HEK293 (cell line): ENCODE measurements around the gene SERPINB4.

Source experiments
- CTCF ChIA-PET: fragments of 350-600 bp; formaldehyde crosslinking; extraction: SDS; loops from one replicate; lab custom pipeline; 2021; ENCODE audit warnings: antibody characterized with exemption; lab: Yijun Ruan, JAX
- POLR2A ChIA-PET: fragments of 300-600 bp; formaldehyde crosslinking; extraction: SDS; loops from one replicate; lab custom pipeline; 2020; ENCODE audit warnings: antibody characterized with exemption, inconsistent platforms; lab: Yijun Ruan, JAX
- H3K27ac ChIP-seq: fragments of 200-500 bp; sonication (Bioruptor generic); 2 replicates; pipeline ENCODE4 v1.5.1; 2014; ENCODE audit warnings: low read depth, low read length, control low read depth, inconsistent platforms; ENCODE audit errors: extremely low read depth
- H3K36me3 ChIP-seq, 2 experiments: fragments of 200-500 bp in 1 of 2; sonication (Bioruptor generic) in 1 of 2; 1 replicate in 1 of 2; 2 replicates in 1 of 2; pipeline ENCODE4 v1.5.1; 2014 to 2017; ENCODE audit warnings: inconsistent platforms in 2 of 2, low read length in 2 of 2; ENCODE audit not compliant: control insufficient read depth in 2 of 2, insufficient read depth in 1 of 2
- H3K4me1 ChIP-seq: fragments of 200-500 bp; sonication (Bioruptor generic); 2 replicates; pipeline ENCODE4 v1.5.1; 2014; ENCODE audit warnings: mild to moderate bottlenecking, low read length, inconsistent platforms; ENCODE audit not compliant: control insufficient read depth, insufficient read depth
- H3K4me3 ChIP-seq: 2 replicates; pipeline ENCODE4 v1.5.1; 2011; ENCODE audit warnings: low read depth, mild to moderate bottlenecking, control low read depth, low read length, moderate library complexity
- H3K9me3 ChIP-seq: fragments of 200-500 bp; sonication (Bioruptor generic); 2 replicates; pipeline ENCODE4 v1.5.1; 2014; ENCODE audit warnings: low read depth, low read length, inconsistent platforms; ENCODE audit not compliant: control insufficient read depth, insufficient read depth
- GLIS2 ChIP-seq: fragments of 450-650 bp; formaldehyde crosslinking; IDR thresholded peaks from 2 replicates; pipeline ENCODE4 v1.5.1; 2016; ENCODE audit warnings: missing biosample characterization, missing genetic modification characterization
- KLF7 ChIP-seq: fragments of 450-650 bp; formaldehyde crosslinking; IDR thresholded peaks from 2 replicates; pipeline ENCODE4 v1.5.1; 2016; ENCODE audit warnings: missing biosample characterization, missing genetic modification characterization, borderline replicate concordance
- TRIM28 ChIP-seq: IDR thresholded peaks from 2 replicates; pipeline ENCODE4 v1.6.1; 2011; ENCODE audit warnings: low read length, control low read depth, borderline replicate concordance
- ZBTB26 ChIP-seq: fragments of 450-650 bp; formaldehyde crosslinking; optimal IDR thresholded peaks from 2 replicates; pipeline ENCODE3; 2016; ENCODE audit warnings: missing biosample characterization, mild to moderate bottlenecking, missing genetic modification characterization
- ZFHX2 ChIP-seq: fragments of 450-650 bp; formaldehyde crosslinking; conservative IDR thresholded peaks from 2 replicates; pipeline ENCODE4 v1.5.1; 2016; ENCODE audit warnings: missing biosample characterization, missing genetic modification characterization
- ZNF133 ChIP-seq: fragments of 450-650 bp; formaldehyde crosslinking; IDR thresholded peaks from 2 replicates; pipeline ENCODE4 v1.5.1; 2016; ENCODE audit warnings: missing biosample characterization, missing genetic modification characterization
- ZNF138 ChIP-seq: fragments of 450-650 bp; formaldehyde crosslinking; IDR thresholded peaks from 2 replicates; pipeline ENCODE4 v1.5.1; 2016; ENCODE audit warnings: missing biosample characterization, missing genetic modification characterization, borderline replicate concordance
- ZNF157 ChIP-seq: fragments of 450-650 bp; formaldehyde crosslinking; IDR thresholded peaks from 2 replicates; pipeline ENCODE4 v1.5.1; 2016; ENCODE audit warnings: missing biosample characterization, missing genetic modification characterization
- ZNF223 ChIP-seq: fragments of 450-650 bp; formaldehyde crosslinking; IDR thresholded peaks from 2 replicates; pipeline ENCODE4 v1.5.1; 2016; ENCODE audit warnings: missing biosample characterization, missing genetic modification characterization
- ZNF311 ChIP-seq: fragments of 450-650 bp; formaldehyde crosslinking; IDR thresholded peaks from 2 replicates; pipeline ENCODE4 v1.5.1; 2017; ENCODE audit warnings: missing biosample characterization, missing genetic modification characterization, borderline replicate concordance
- ZNF513 ChIP-seq: fragments of 450-650 bp; IDR thresholded peaks from 2 replicates; pipeline ENCODE4 v1.5.1; 2018; ENCODE audit warnings: missing biosample characterization, missing genetic modification characterization
- ZNF544 ChIP-seq: fragments of 450-650 bp; formaldehyde crosslinking; IDR thresholded peaks from 2 replicates; pipeline ENCODE4 v1.5.0; 2017; ENCODE audit warnings: missing biosample characterization, missing genetic modification characterization
- ZNF549 ChIP-seq: fragments of 450-650 bp; IDR thresholded peaks from 2 replicates; pipeline ENCODE4 v1.5.1; 2018; ENCODE audit warnings: missing biosample characterization, missing genetic modification characterization, mild to moderate bottlenecking, inconsistent platforms, moderate library complexity
- ZNF555 ChIP-seq: fragments of 450-650 bp; formaldehyde crosslinking; conservative IDR thresholded peaks from 2 replicates; pipeline ENCODE4 v1.5.1; 2017; ENCODE audit warnings: missing biosample characterization, mild to moderate bottlenecking, missing genetic modification characterization, inconsistent platforms
- ZNF558 ChIP-seq: fragments of 450-650 bp; formaldehyde crosslinking; IDR thresholded peaks from 2 replicates; pipeline ENCODE4 v1.5.1; 2016; ENCODE audit warnings: missing biosample characterization, missing genetic modification characterization
- TF ChIP-seq, protein P1 (sequence below): fragments of 450-650 bp; formaldehyde crosslinking; IDR thresholded peaks from 2 replicates; pipeline ENCODE4 v1.5.1; 2016; ENCODE audit warnings: missing biosample characterization, missing genetic modification characterization
- TF ChIP-seq, protein P2 (sequence below): fragments of 450-650 bp; formaldehyde crosslinking; IDR thresholded peaks from 2 replicates; pipeline ENCODE4 v1.5.1; 2016; ENCODE audit warnings: missing biosample characterization, missing genetic modification characterization
- TF ChIP-seq, protein P3 (sequence below): fragments of 450-650 bp; formaldehyde crosslinking; IDR thresholded peaks from 2 replicates; pipeline ENCODE4 v1.5.1; 2016; ENCODE audit warnings: missing biosample characterization, missing genetic modification characterization, low read depth
- TF ChIP-seq, protein P4 (sequence below): fragments of 450-650 bp; formaldehyde crosslinking; IDR thresholded peaks from 2 replicates; pipeline ENCODE4 v1.5.1; 2016; ENCODE audit warnings: missing biosample characterization, missing genetic modification characterization

SERPINB4 gene

GRCh38 chr18:63603772-63604171 is 40.3 kb downstream of the SERPINB4 start (continued):
- TF ChIP-seq, protein P1, sequence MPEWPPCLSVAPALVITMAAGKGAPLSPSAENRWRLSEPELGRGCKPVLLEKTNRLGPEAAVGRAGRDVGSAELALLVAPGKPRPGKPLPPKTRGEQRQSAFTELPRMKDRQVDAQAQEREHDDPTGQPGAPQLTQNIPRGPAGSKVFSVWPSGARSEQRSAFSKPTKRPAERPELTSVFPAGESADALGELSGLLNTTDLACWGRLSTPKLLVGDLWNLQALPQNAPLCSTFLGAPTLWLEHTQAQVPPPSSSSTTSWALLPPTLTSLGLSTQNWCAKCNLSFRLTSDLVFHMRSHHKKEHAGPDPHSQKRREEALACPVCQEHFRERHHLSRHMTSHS (tag by site-specific recombination) = no peak
- TF ChIP-seq, protein P2, sequence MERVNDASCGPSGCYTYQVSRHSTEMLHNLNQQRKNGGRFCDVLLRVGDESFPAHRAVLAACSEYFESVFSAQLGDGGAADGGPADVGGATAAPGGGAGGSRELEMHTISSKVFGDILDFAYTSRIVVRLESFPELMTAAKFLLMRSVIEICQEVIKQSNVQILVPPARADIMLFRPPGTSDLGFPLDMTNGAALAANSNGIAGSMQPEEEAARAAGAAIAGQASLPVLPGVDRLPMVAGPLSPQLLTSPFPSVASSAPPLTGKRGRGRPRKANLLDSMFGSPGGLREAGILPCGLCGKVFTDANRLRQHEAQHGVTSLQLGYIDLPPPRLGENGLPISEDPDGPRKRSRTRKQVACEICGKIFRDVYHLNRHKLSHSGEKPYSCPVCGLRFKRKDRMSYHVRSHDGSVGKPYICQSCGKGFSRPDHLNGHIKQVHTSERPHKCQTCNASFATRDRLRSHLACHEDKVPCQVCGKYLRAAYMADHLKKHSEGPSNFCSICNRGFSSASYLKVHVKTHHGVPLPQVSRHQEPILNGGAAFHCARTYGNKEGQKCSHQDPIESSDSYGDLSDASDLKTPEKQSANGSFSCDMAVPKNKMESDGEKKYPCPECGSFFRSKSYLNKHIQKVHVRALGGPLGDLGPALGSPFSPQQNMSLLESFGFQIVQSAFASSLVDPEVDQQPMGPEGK (tag by site-specific recombination) = no peak
- TF ChIP-seq ZNF544 (tag by site-specific recombination) = no peak

GRCh38 chr18:63603355-63603754 is 40.7 kb downstream of the SERPINB4 start:
- POLR2A ChIA-PET = no interaction called here
- Histone ChIP-seq H3K4me1 (no peaks in the 10 kb centered on the region), H3K36me3 (no peaks in the 10 kb centered on the region), H3K27ac (no peak overlapping the region), H3K4me3 (no peak overlapping the region), H3K9me3 (no peaks in the 10 kb centered on the region)
- TF ChIP-seq ZNF513 (tag by site-specific recombination) (no peak), ZNF549 (tag by site-specific recombination) (no peak), ZNF157 (tag by site-specific recombination) (no peak), ZFHX2 (tag by site-specific recombination) (no peak)
- TF ChIP-seq, protein P3, sequence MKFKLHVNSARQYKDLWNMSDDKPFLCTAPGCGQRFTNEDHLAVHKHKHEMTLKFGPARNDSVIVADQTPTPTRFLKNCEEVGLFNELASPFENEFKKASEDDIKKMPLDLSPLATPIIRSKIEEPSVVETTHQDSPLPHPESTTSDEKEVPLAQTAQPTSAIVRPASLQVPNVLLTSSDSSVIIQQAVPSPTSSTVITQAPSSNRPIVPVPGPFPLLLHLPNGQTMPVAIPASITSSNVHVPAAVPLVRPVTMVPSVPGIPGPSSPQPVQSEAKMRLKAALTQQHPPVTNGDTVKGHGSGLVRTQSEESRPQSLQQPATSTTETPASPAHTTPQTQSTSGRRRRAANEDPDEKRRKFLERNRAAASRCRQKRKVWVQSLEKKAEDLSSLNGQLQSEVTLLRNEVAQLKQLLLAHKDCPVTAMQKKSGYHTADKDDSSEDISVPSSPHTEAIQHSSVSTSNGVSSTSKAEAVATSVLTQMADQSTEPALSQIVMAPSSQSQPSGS (tag by site-specific recombination) = no peak
- TF ChIP-seq, protein P4, sequence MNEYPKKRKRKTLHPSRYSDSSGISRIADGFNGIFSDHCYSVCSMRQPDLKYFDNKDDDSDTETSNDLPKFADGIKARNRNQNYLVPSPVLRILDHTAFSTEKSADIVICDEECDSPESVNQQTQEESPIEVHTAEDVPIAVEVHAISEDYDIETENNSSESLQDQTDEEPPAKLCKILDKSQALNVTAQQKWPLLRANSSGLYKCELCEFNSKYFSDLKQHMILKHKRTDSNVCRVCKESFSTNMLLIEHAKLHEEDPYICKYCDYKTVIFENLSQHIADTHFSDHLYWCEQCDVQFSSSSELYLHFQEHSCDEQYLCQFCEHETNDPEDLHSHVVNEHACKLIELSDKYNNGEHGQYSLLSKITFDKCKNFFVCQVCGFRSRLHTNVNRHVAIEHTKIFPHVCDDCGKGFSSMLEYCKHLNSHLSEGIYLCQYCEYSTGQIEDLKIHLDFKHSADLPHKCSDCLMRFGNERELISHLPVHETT = no peak
- CTCF ChIA-PET = interaction anchor here (0.7 kb wide), 1 partner anchor 91 kb away, joined by 3 read pairs; no protein-coding TSS in a partner anchor

DNA sequence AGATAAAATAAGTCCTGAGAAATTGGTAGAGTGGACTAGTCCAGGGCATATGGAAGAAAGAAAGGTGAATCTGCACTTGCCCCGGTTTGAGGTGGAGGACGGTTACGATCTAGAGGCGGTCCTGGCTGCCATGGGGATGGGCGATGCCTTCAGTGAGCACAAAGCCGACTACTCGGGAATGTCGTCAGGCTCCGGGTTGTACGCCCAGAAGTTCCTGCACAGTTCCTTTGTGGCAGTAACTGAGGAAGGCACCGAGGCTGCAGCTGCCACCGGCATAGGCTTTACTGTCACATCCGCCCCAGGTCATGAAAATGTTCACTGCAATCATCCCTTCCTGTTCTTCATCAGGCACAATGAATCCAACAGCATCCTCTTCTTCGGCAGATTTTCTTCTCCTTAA is 47.1 kb downstream of the SERPINB4 start:
- Histone ChIP-seq H3K27ac (no peak overlapping the region), H3K4me3 (no peak overlapping the region), H3K36me3 (no peaks in the 10 kb centered on the region), H3K9me3 (no peaks in the 10 kb centered on the region), H3K4me1 (no peaks in the 10 kb centered on the region)
- TF ChIP-seq TRIM28 (no peak), ZNF133 (tag by site-specific recombination) (no peak), GLIS2 (tag by site-specific recombination) (no peak), ZNF549 (tag by site-specific recombination) (no peak), ZNF558 (tag by site-specific recombination) (no peak), ZNF555 (tag by site-specific recombination) (no peak), ZNF513 (tag by site-specific recombination) (no peak), ZNF223 (tag by site-specific recombination) (no peak), ZNF311 (tag by site-specific recombination) (no peak), ZBTB26 (tag by site-specific recombination) (no peak), ZNF138 (tag by site-specific recombination) (no peak), KLF7 (no peak)
- ChIA-PET CTCF (interaction anchor here (1.2 kb wide), 1 partner anchor 19 kb away, joined by 4 read pairs; no protein-coding TSS in a partner anchor), POLR2A (no interaction called here)
